Measurements from ENCODE around the gene EPHA7.

DNA sequence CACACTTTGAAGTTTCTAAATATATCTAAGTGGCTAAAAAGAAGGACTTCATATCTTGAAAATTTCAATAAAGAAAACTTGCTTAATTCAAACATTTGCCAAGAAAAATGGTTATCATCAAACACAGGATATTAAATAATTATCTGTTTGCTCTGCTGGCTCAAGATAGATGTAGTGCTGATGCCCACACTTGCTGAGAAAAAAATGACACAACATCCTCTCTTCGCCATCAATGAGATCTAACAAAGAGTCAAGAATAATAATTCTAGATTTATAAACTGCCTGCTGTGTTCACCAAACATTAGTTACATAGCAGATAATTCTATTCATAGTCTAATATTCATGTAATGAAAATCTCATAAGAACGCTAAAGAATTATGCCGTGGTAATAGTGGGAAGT is 93.6 kb downstream of the EPHA7 start:
- TF ChIP-seq JUN (IDR thresholded peaks at IDR 0.05; ENCODE audit: borderline replicate concordance, insufficient read depth, insufficient read length, low read depth) (no peak), POLR2A (IDR thresholded peaks at IDR 0.05; ENCODE audit: low read depth, low read length) (no peak), FOS (IDR thresholded peaks at IDR 0.05; ENCODE audit: borderline replicate concordance, insufficient read depth, low read length) (no peak), EZH2 (IDR thresholded peaks at IDR 0.05; ENCODE audit: borderline replicate concordance, low read depth, low read length, severe bottlenecking) (no peak), POLR2AphosphoS5 (IDR thresholded peaks at IDR 0.05; ENCODE audit: insufficient read depth, low read depth, low read length) (no peak), MYC (IDR thresholded peaks at IDR 0.05; ENCODE audit: low read depth, low read length) (no peak), GATA2 (IDR thresholded peaks at IDR 0.05; ENCODE audit: insufficient read depth, insufficient read length, low read depth, low read length) (no peak)
- TF ChIP-seq, protein P1, sequence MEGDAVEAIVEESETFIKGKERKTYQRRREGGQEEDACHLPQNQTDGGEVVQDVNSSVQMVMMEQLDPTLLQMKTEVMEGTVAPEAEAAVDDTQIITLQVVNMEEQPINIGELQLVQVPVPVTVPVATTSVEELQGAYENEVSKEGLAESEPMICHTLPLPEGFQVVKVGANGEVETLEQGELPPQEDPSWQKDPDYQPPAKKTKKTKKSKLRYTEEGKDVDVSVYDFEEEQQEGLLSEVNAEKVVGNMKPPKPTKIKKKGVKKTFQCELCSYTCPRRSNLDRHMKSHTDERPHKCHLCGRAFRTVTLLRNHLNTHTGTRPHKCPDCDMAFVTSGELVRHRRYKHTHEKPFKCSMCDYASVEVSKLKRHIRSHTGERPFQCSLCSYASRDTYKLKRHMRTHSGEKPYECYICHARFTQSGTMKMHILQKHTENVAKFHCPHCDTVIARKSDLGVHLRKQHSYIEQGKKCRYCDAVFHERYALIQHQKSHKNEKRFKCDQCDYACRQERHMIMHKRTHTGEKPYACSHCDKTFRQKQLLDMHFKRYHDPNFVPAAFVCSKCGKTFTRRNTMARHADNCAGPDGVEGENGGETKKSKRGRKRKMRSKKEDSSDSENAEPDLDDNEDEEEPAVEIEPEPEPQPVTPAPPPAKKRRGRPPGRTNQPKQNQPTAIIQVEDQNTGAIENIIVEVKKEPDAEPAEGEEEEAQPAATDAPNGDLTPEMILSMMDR (IDR thresholded peaks at IDR 0.05; ENCODE audit: extremely low read depth in 1 of 2, insufficient read depth in 1 of 2, low read depth in 1 of 2, low read length in 2 of 2) = no peak
- TF ChIP-seq, protein P2, sequence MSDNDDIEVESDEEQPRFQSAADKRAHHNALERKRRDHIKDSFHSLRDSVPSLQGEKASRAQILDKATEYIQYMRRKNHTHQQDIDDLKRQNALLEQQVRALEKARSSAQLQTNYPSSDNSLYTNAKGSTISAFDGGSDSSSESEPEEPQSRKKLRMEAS (IDR thresholded peaks at IDR 0.05; ENCODE audit: insufficient read depth, insufficient read length) = no peak

Measured in endothelial cell of umbilical vein (primary cell).